ENCODE measurements around the gene CHD9NB. TPM values are rescaled to one million over a fixed set of nuclear protein-coding genes. Genes with fewer than 3 reads are reported as not detected.

Gene CHD9NB
- total and polyA plus RNA-seq, 2 of the 4 experiments (the other 2 are of a cell fraction): 0.94 to 1.1 TPM

GRCh38 chr16:52993179-52993578 is 59.5 kb downstream of the CHD9NB start:
- H3K23ac ChIP-seq (ENCODE audit: low read depth, low read length): no peak overlapping the region
- ChIA-PET POLR2A (ENCODE audit: unreplicated experiment) (no interaction called here), CTCF (no interaction called here)
- no CpG with 5 or more reads among the region's 3 CpGs for WGBS, 2 experiments (ENCODE audit: extremely low coverage in 2 of 2, insufficient read length in 1 of 2)
- H3K27me3 ChIP-seq (ENCODE audit: control insufficient read depth, insufficient read depth, low read length): no peaks in the 10 kb centered on the region
- no peak overlapping the region for H2BK15ac ChIP-seq (ENCODE audit: low read depth, low read length)
- no peak overlapping the region for H3K14ac ChIP-seq (replicated peaks; ENCODE audit: low read depth, low read length)
- H3K79me1 ChIP-seq (ENCODE audit: low read depth in 1 of 2, low read length in 2 of 2): no peaks in the 10 kb centered on the region
- H2BK120ac ChIP-seq (ENCODE audit: low read depth, low read length): no peak overlapping the region
- H3K4me2 ChIP-seq (ENCODE audit: low read depth, low read length): no peak overlapping the region
- ATAC-seq (ENCODE audit: low read depth) (no peak), DNase-seq (no peak)
- no peaks in the 10 kb centered on the region for H3K36me3 ChIP-seq (ENCODE audit: control insufficient read depth, insufficient read depth, low read length)
- no peak overlapping the region for H4K5ac ChIP-seq (ENCODE audit: low read depth, low read length)
- no peak overlapping the region for H2BK5ac ChIP-seq (ENCODE audit: low read depth, low read length, poor library complexity, severe bottlenecking)
- no TSS peak for BruUV-seq (replicated peaks)
- no peak overlapping the region for H3K18ac ChIP-seq (ENCODE audit: low read depth, low read length)
- no peak overlapping the region for H3K56ac ChIP-seq (ENCODE audit: extremely low read depth, insufficient read depth, low read length)
- H3K4ac ChIP-seq (ENCODE audit: low read depth, low read length): no peak overlapping the region
- no peak overlapping the region for H3K4me3 ChIP-seq (ENCODE audit: insufficient read depth, low read depth, low read length)
- in situ Hi-C loops (cut with MboI; ENCODE audit: low sequenced_read_pairs) (no loop called here), dilution Hi-C loops (cut with HindIII; ENCODE audit: low sequenced_read_pairs, unreplicated experiment) (no loop called here), intact Hi-C loops (cut with micrococcal nuclease) (no loop called here)
- H4K20me1 ChIP-seq (ENCODE audit: insufficient read depth, low read length): no peaks in the 10 kb centered on the region
- no peak overlapping the region for H2AFZ ChIP-seq (replicated peaks; ENCODE audit: low read length, poor library complexity)
- no peak overlapping the region for H3K9ac ChIP-seq (ENCODE audit: low read depth, low read length)
- no peak overlapping the region for H2AK9ac ChIP-seq (replicated peaks; ENCODE audit: low read depth, low read length, poor library complexity)
- no peak overlapping the region for H4K8ac ChIP-seq (ENCODE audit: low read depth in 2 of 2, low read length in 2 of 2)
- no peaks in the 10 kb centered on the region for H3K9me3 ChIP-seq (ENCODE audit: control insufficient read depth, insufficient read depth, low read length)
- no peak overlapping the region for H3K27ac ChIP-seq (ENCODE audit: insufficient read depth, low read length)
- H4K91ac ChIP-seq (ENCODE audit: insufficient read depth, low read depth, low read length): no peak overlapping the region
- no peaks in the 10 kb centered on the region for H3K9me1 ChIP-seq (ENCODE audit: insufficient read depth, low read length)
- TF ChIP-seq BHLHE40 (IDR thresholded peaks at IDR 0.05; ENCODE audit: low read depth, low read length) (no peak), MXI1 (IDR thresholded peaks at IDR 0.05; ENCODE audit: borderline replicate concordance, low read depth, low read length) (no peak), NFE2L2 (IDR thresholded peaks at IDR 0.05; ENCODE audit: low read depth, low read length) (no peak), SMC3 (IDR thresholded peaks at IDR 0.05; ENCODE audit: low read depth, low read length) (no peak), MAZ (IDR thresholded peaks at IDR 0.05; ENCODE audit: borderline replicate concordance, low read depth, low read length) (no peak), FOS (IDR thresholded peaks at IDR 0.05; ENCODE audit: low read depth, low read length) (no peak), RFX5 (IDR thresholded peaks at IDR 0.05; ENCODE audit: low read depth, low read length) (no peak), CHD1 (IDR thresholded peaks at IDR 0.05; ENCODE audit: low read depth, low read length) (no peak), CEBPB (IDR thresholded peaks at IDR 0.05; ENCODE audit: low read depth, low read length) (no peak), RCOR1 (IDR thresholded peaks at IDR 0.05; ENCODE audit: insufficient replicate concordance, low read length) (no peak)
- TF ChIP-seq, protein P1, sequence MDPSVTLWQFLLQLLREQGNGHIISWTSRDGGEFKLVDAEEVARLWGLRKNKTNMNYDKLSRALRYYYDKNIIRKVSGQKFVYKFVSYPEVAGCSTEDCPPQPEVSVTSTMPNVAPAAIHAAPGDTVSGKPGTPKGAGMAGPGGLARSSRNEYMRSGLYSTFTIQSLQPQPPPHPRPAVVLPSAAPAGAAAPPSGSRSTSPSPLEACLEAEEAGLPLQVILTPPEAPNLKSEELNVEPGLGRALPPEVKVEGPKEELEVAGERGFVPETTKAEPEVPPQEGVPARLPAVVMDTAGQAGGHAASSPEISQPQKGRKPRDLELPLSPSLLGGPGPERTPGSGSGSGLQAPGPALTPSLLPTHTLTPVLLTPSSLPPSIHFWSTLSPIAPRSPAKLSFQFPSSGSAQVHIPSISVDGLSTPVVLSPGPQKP (IDR thresholded peaks at IDR 0.05; ENCODE audit: borderline replicate concordance, low read depth, low read length): no peak
- TF ChIP-seq, protein P2, sequence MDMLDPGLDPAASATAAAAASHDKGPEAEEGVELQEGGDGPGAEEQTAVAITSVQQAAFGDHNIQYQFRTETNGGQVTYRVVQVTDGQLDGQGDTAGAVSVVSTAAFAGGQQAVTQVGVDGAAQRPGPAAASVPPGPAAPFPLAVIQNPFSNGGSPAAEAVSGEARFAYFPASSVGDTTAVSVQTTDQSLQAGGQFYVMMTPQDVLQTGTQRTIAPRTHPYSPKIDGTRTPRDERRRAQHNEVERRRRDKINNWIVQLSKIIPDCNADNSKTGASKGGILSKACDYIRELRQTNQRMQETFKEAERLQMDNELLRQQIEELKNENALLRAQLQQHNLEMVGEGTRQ (IDR thresholded peaks at IDR 0.05; ENCODE audit: low read depth, low read length): no peak
- TF ChIP-seq, protein P3, sequence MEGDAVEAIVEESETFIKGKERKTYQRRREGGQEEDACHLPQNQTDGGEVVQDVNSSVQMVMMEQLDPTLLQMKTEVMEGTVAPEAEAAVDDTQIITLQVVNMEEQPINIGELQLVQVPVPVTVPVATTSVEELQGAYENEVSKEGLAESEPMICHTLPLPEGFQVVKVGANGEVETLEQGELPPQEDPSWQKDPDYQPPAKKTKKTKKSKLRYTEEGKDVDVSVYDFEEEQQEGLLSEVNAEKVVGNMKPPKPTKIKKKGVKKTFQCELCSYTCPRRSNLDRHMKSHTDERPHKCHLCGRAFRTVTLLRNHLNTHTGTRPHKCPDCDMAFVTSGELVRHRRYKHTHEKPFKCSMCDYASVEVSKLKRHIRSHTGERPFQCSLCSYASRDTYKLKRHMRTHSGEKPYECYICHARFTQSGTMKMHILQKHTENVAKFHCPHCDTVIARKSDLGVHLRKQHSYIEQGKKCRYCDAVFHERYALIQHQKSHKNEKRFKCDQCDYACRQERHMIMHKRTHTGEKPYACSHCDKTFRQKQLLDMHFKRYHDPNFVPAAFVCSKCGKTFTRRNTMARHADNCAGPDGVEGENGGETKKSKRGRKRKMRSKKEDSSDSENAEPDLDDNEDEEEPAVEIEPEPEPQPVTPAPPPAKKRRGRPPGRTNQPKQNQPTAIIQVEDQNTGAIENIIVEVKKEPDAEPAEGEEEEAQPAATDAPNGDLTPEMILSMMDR (conservative IDR thresholded peaks at IDR 0.05; ENCODE audit: low read depth, low read length): no peak
- no peak overlapping the region for H2AK5ac ChIP-seq (ENCODE audit: low read depth, low read length)
- H2BK20ac ChIP-seq (ENCODE audit: low read depth, low read length): no peak overlapping the region
- H3K4me1 ChIP-seq (ENCODE audit: control insufficient read depth, insufficient read depth, low read length): no peaks in the 10 kb centered on the region

Measured in IMR-90 (cell line).